Uterus (tissue), 2 donors: ENCODE results near the gene ZNF689.

ENCODE experiments used
- POLR2A ChIP-seq, 2 donors: fragments of 450-650 bp; IDR thresholded peaks; one replicate each; pipeline ENCODE4 v1.6.1; 2016; ENCODE audit warnings: antibody characterized with exemption in 2 of 2, mild to moderate bottlenecking in 1 of 2, moderate library complexity in 1 of 2
- TF ChIP-seq, protein P1 (sequence below), 4 experiments: fragments of 200-600 bp in 2 of 4; fragments of 450-650 bp in 2 of 4; sonication (generic) in 2 of 4; IDR thresholded peaks; one replicate each; pipeline ENCODE4 v1.5.1; 2016 to 2019; ENCODE audit warnings: antibody characterized with exemption in 4 of 4, mild to moderate bottlenecking in 2 of 4, moderate library complexity in 1 of 4

- TF ChIP-seq POLR2A (IDR thresholded peaks at IDR 0.05): no peak
- TF ChIP-seq, protein P1, sequence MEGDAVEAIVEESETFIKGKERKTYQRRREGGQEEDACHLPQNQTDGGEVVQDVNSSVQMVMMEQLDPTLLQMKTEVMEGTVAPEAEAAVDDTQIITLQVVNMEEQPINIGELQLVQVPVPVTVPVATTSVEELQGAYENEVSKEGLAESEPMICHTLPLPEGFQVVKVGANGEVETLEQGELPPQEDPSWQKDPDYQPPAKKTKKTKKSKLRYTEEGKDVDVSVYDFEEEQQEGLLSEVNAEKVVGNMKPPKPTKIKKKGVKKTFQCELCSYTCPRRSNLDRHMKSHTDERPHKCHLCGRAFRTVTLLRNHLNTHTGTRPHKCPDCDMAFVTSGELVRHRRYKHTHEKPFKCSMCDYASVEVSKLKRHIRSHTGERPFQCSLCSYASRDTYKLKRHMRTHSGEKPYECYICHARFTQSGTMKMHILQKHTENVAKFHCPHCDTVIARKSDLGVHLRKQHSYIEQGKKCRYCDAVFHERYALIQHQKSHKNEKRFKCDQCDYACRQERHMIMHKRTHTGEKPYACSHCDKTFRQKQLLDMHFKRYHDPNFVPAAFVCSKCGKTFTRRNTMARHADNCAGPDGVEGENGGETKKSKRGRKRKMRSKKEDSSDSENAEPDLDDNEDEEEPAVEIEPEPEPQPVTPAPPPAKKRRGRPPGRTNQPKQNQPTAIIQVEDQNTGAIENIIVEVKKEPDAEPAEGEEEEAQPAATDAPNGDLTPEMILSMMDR (IDR thresholded peaks at IDR 0.05): peak; percentile 74 to 86 (median 84)
Measured at GRCh38 chr16:30628628-30629540, 18.7 kb upstream of the ZNF689 start.
